HFFc6 (cell line): ENCODE results near the gene CARD8. TPM values are rescaled to one million over a fixed set of nuclear protein-coding genes. Genes with fewer than 3 reads are reported as not detected.
A peak's percentile ranks its signal among the peaks of the same experiment; 100 is the strongest.

Experiments used
- DNase-seq: peaks from one replicate; pipeline ENCODE4 v3.0.0-alpha.2; 2018
- H3K27ac Mint-ChIP-seq: 2 replicates; pipeline ENCODE4 v1.8.0; 2020; ENCODE audit warnings: mild to moderate bottlenecking, mixed read lengths
- H3K27me3 Mint-ChIP-seq: 2 replicates; pipeline ENCODE4 v1.8.0; 2021; ENCODE audit warnings: mild to moderate bottlenecking, moderate library complexity, mixed read lengths; ENCODE audit not compliant: insufficient read depth
- H3K36me3 Mint-ChIP-seq: 2 replicates; pipeline ENCODE4 v1.8.0; 2021; ENCODE audit warnings: low read depth, mixed read lengths
- H3K4me1 Mint-ChIP-seq: 2 replicates; pipeline ENCODE4 v1.8.0; 2020; ENCODE audit warnings: low read depth, mixed read lengths
- H3K4me3 Mint-ChIP-seq: 2 replicates; pipeline ENCODE4 v1.8.0; 2020; ENCODE audit warnings: mild to moderate bottlenecking, moderate library complexity, mixed read lengths
- H3K9me3 Mint-ChIP-seq: 2 replicates; pipeline ENCODE4 v1.8.0; 2020; ENCODE audit warnings: mild to moderate bottlenecking, mixed read lengths
- total RNA-seq, 6 experiments: library from RNA; stranded (reverse); fragmentation: NEBNext Ultra II Directional; extraction: Animal tissue kit (Norgen Biotek cat#: 25700); gene quantifications; 2 replicates in 1 of 6; 3 replicates in 5 of 6; pipeline ENCODE4 v1.2.3, GENCODE V29; 2021
- TF ChIP-seq, protein P1 (sequence below): fragments of 200-600 bp; sonication (generic); IDR thresholded peaks from 2 replicates; pipeline ENCODE4 v1.5.0; 2021; ENCODE audit warnings: antibody characterized with exemption, mild to moderate bottlenecking

CARD8 gene
- total RNA-seq, 6 experiments from 2014 or later = 11.3 to 17.2 (median 14.7) TPM

DNA sequence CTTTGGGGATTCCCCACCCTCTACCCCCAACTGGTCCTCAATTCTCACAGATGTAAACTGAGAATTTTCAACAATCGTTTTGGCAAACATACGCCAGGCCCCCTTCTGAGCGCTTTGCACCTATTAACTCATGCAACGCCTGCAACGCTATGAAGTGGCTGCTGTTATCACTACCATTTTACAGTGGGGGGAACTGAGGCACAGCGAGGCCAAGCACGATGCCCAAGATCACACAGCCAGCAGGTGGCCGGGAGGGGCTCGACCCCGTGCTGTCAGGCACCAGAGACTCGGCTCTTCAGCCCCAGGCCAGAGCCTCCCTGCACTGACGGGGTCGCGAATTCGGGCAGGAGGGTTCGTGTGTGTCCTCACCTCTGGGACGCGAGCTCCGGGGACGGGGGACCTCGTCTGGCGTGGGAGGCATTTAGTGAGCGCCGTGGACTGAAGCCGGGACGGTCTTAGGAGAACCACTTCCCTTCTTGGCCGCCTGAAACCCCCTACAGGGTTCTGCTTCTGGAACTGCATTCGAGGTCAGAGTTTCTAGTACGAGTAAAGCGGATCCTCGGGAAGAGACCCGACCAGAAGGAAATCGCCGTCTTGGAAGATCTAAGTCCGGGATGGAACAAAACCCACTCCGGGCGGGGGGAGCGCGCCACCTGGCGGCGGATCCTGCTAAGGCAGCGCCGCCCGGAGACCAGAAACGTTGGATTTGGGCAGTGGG lies 35.2 kb upstream of the CARD8 start:
- DNase-seq = peak; percentile 64
- Mint-ChIP-seq H3K36me3 (peaks cover 11% of the 10 kb centered on the region), H3K4me1 (peaks cover 20% of the 10 kb centered on the region), H3K9me3 (peaks cover 13% of the 10 kb centered on the region), H3K27ac (peak overlapping the region; percentile 69), H3K27me3 (peaks cover 6% of the 10 kb centered on the region), H3K4me3 (peak overlapping the region; percentile 89)
- TF ChIP-seq, protein P1, sequence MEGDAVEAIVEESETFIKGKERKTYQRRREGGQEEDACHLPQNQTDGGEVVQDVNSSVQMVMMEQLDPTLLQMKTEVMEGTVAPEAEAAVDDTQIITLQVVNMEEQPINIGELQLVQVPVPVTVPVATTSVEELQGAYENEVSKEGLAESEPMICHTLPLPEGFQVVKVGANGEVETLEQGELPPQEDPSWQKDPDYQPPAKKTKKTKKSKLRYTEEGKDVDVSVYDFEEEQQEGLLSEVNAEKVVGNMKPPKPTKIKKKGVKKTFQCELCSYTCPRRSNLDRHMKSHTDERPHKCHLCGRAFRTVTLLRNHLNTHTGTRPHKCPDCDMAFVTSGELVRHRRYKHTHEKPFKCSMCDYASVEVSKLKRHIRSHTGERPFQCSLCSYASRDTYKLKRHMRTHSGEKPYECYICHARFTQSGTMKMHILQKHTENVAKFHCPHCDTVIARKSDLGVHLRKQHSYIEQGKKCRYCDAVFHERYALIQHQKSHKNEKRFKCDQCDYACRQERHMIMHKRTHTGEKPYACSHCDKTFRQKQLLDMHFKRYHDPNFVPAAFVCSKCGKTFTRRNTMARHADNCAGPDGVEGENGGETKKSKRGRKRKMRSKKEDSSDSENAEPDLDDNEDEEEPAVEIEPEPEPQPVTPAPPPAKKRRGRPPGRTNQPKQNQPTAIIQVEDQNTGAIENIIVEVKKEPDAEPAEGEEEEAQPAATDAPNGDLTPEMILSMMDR = peak; percentile 98

DNA sequence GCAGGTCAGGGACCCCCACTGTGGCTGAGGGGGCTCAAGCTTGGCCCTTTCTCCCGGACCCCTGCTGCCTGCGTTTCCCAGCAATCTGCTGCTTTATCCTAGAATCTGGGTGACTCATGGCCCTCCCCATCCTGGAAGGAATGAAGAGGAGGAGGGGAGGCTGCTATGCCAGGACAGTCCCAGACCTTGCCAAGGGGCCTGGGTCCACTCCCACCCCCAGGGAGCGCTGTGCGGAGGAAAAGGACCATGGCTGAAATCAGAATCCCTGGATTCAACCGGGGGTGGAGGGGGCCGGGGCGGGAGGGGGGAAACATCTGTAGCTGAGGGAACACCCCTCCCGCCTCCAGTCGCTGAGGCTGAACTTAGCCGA lies 34.7 kb upstream of the CARD8 start:
- TF ChIP-seq, protein P1 = no peak
- peaks cover under 1% of the 10 kb centered on the region for H3K27me3 Mint-ChIP-seq
- H3K4me3 Mint-ChIP-seq = peak overlapping the region; percentile 89
- H3K27ac Mint-ChIP-seq = no peak overlapping the region
- H3K9me3 Mint-ChIP-seq = peaks cover 18% of the 10 kb centered on the region
- H3K4me1 Mint-ChIP-seq = peaks cover 20% of the 10 kb centered on the region
- peaks cover 17% of the 10 kb centered on the region for H3K36me3 Mint-ChIP-seq
- DNase-seq = peak; percentile 47

DNA sequence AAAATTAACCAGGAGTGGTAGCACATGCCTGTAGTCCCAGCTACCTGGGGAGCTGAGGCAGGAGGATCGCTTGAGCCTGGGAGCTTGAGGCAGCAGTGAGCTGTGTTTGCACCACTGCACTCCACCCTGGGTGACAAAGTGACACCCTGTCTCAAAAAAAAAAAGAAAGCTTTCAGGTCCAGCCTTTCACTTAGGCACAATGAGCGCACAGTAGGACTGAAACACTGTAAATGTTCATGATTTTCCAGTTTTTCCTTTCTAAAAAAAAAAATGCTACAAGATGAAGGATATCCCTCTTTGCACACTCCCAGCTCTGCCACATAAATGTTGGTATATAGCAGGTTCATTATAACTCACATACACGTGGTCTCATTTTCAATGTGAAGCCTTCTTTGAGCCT lies 32.0 kb upstream of the CARD8 start:
- Mint-ChIP-seq H3K27ac (no peak overlapping the region), H3K36me3 (peaks cover 32% of the 10 kb centered on the region), H3K27me3 (peaks cover 2% of the 10 kb centered on the region), H3K9me3 (peaks cover 37% of the 10 kb centered on the region), H3K4me1 (peaks cover 34% of the 10 kb centered on the region), H3K4me3 (no peak overlapping the region)
- TF ChIP-seq, protein P1 = no peak
- DNase-seq = no peak

DNA sequence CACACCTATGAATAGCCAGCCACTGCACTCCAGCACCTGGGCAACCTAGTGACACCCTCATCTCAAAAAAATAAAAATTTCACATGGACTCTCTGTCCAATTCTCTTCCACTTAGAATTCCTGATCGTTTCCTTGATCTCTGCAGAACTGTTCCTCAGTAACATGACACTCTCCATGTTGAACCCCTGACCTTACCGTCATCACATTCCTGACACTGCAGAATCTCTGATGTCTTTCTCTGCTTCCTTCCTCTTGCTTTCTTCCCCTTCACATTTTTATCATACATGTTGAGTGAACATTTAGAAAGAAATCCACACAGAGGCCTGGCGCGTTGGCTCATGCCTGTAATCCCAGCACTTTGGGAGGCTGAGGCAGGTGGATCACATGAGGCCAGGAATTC lies 29.2 kb upstream of the CARD8 start:
- TF ChIP-seq, protein P1 = no peak
- Mint-ChIP-seq H3K9me3 (peaks cover 37% of the 10 kb centered on the region), H3K36me3 (peaks cover 32% of the 10 kb centered on the region), H3K27me3 (peaks cover 2% of the 10 kb centered on the region), H3K4me1 (peaks cover 18% of the 10 kb centered on the region), H3K27ac (peak overlapping the region; percentile 94), H3K4me3 (peak overlapping the region; percentile 69)
- DNase-seq = peak; percentile 19

DNA sequence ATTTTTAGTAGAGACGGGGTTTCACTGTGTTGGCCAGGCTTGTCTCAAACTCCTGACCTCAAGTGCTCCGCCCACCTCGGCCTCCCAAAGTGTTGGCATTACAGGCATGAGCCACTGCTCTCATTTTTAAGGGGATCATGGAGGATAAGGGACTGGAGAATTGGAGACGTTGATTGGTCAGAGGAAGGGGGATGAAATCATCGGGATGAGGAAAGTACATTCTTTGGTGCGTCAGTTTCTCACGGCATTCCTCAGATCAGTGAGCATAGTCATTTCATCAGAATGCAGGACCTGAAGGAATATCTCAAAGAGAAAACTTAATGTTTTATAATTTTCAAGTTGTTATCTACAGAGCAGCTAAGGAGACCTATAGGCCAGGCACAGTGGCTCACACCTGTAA lies 28.2 kb upstream of the CARD8 start:
- peaks cover 32% of the 10 kb centered on the region for H3K36me3 Mint-ChIP-seq
- H3K4me3 Mint-ChIP-seq = peak overlapping the region; percentile 47
- peak; percentile 91 for DNase-seq
- TF ChIP-seq, protein P1 = no peak
- H3K9me3 Mint-ChIP-seq = peaks cover 37% of the 10 kb centered on the region
- H3K27me3 Mint-ChIP-seq = peaks cover 2% of the 10 kb centered on the region
- peaks cover 18% of the 10 kb centered on the region for H3K4me1 Mint-ChIP-seq
- H3K27ac Mint-ChIP-seq = peak overlapping the region; percentile 94
